ENCODE results near the gene FBP2.
A peak's percentile ranks its signal among the peaks of the same experiment; 100 is the strongest.
"Not testable (repeated sequence)": the region's sequence is repeated elsewhere in the genome, so short reads cannot be mapped to it uniquely, and the experiment has no call there.

Gene FBP2

GRCh38 chr9:94564279-94564678, 29.3 kb downstream of the FBP2 start:
- DNase-seq (ENCODE audit: low read depth in 4 of 4, low spot score in 1 of 4): not testable (repeated sequence)

GRCh38 chr9:94563548-94563947, 30.1 kb downstream of the FBP2 start:
- DNase-seq (ENCODE audit: low read depth in 4 of 4, low spot score in 1 of 4): no peak

- no peak for DNase-seq (ENCODE audit: low read depth in 4 of 4, low spot score in 1 of 4)
Measured at GRCh38 chr9:94560237-94560636, 33.4 kb downstream of the FBP2 start.

GRCh38 chr9:94557376-94557775, 36.2 kb downstream of the FBP2 start:
- no peak for DNase-seq (ENCODE audit: low read depth in 4 of 4, low spot score in 1 of 4)

GRCh38 chr9:94554439-94555331, 38.9 kb downstream of the FBP2 start, which contains the start of gene PCAT7:
Gene PCAT7 (plus strand): TSS chr9:94555083.
- DNase-seq (ENCODE audit: low read depth in 4 of 4, low spot score in 1 of 4): peak in 3 of 4 experiments; percentile 4 to 21 (median 8)

GRCh38 chr9:94554078-94554438, 39.6 kb downstream of the FBP2 start:
- no peak for DNase-seq (ENCODE audit: low read depth in 4 of 4, low spot score in 1 of 4)

- no peak for DNase-seq (ENCODE audit: low read depth in 4 of 4, low spot score in 1 of 4)
Measured at GRCh38 chr9:94553029-94553938, 40.3 kb downstream of the FBP2 start.

- no peak for DNase-seq (ENCODE audit: low read depth in 4 of 4, low spot score in 1 of 4)
Measured at GRCh38 chr9:94545940-94546339, 47.7 kb downstream of the FBP2 start.

- DNase-seq (ENCODE audit: low read depth in 4 of 4, low spot score in 1 of 4): not testable (repeated sequence)
Measured at GRCh38 chr9:94544335-94544734, 49.3 kb downstream of the FBP2 start.

GRCh38 chr9:94538908-94539307, 54.7 kb downstream of the FBP2 start:
- DNase-seq (ENCODE audit: low read depth in 4 of 4, low spot score in 1 of 4): no peak

GRCh38 chr9:94534901-94535300, 58.7 kb downstream of the FBP2 start:
- no peak for DNase-seq (ENCODE audit: low read depth in 4 of 4, low spot score in 1 of 4)

- no peak for DNase-seq (ENCODE audit: low read depth in 4 of 4, low spot score in 1 of 4)
Measured at GRCh38 chr9:94533601-94534000, 60.0 kb downstream of the FBP2 start.

GRCh38 chr9:94533155-94533554, 60.5 kb downstream of the FBP2 start:
- no peak for DNase-seq (ENCODE audit: low read depth in 4 of 4, low spot score in 1 of 4)

GRCh38 chr9:94528886-94529285, 64.7 kb downstream of the FBP2 start:
- no peak for DNase-seq (ENCODE audit: low read depth in 4 of 4, low spot score in 1 of 4)

- no peak for DNase-seq (ENCODE audit: low read depth in 4 of 4, low spot score in 1 of 4)
Measured at GRCh38 chr9:94526951-94527350, 66.7 kb downstream of the FBP2 start.

- no peak for DNase-seq (ENCODE audit: low read depth in 4 of 4, low spot score in 1 of 4)
Measured at GRCh38 chr9:94526271-94526670, 67.4 kb downstream of the FBP2 start.

GRCh38 chr9:94525396-94526035, 68.1 kb downstream of the FBP2 start:
- DNase-seq (ENCODE audit: low read depth in 4 of 4, low spot score in 1 of 4): no peak

- DNase-seq (ENCODE audit: low read depth in 4 of 4, low spot score in 1 of 4): no peak
Measured at GRCh38 chr9:94517254-94517653, 76.4 kb downstream of the FBP2 start.

- no peak for DNase-seq (ENCODE audit: low read depth in 4 of 4, low spot score in 1 of 4)
Measured at GRCh38 chr9:94514722-94515121, 78.9 kb downstream of the FBP2 start.

GRCh38 chr9:94511955-94512265, 81.7 kb downstream of the FBP2 start:
- DNase-seq (ENCODE audit: low read depth in 4 of 4, low spot score in 1 of 4): no peak

- no peak for DNase-seq (ENCODE audit: low read depth in 4 of 4, low spot score in 1 of 4)
Measured at GRCh38 chr9:94511134-94511954, 82.3 kb downstream of the FBP2 start.
